Progenitor cell of endocrine pancreas (in vitro differentiated cells): ENCODE measurements around the gene STK4. TPM values are rescaled to one million over a fixed set of nuclear protein-coding genes. Genes with fewer than 3 reads are reported as not detected.
A peak's percentile ranks its signal among the peaks of the same experiment; 100 is the strongest.
"Not testable (repeated sequence)": the region's sequence is repeated elsewhere in the genome, so short reads cannot be mapped to it uniquely, and the experiment has no call there.

Experiments
- DNase-seq: peaks from one replicate; pipeline ENCODE4 v3.0.0; 2021; ENCODE audit warnings: low spot score; ENCODE audit not compliant: unreplicated experiment
- H3K27ac Mint-ChIP-seq: 2 replicates; pipeline ENCODE4 v1.8.0; 2021; ENCODE audit warnings: mild to moderate bottlenecking, moderate library complexity, mixed read lengths
- H3K27me3 Mint-ChIP-seq: 2 replicates; pipeline ENCODE4 v1.8.0; 2021; ENCODE audit warnings: mixed read lengths
- H3K36me3 Mint-ChIP-seq: 2 replicates; pipeline ENCODE4 v1.8.0; 2022; ENCODE audit warnings: mixed read lengths; ENCODE audit not compliant: insufficient read depth
- H3K4me1 Mint-ChIP-seq: 2 replicates; pipeline ENCODE4 v1.8.0; 2021; ENCODE audit warnings: low read depth, mixed read lengths
- H3K4me3 Mint-ChIP-seq: 2 replicates; pipeline ENCODE4 v1.8.0; 2021; ENCODE audit warnings: low read depth, mild to moderate bottlenecking, moderate library complexity, mixed read lengths
- H3K9me3 Mint-ChIP-seq: 2 replicates; pipeline ENCODE4 v1.8.0; 2021; ENCODE audit warnings: low read depth, mixed read lengths
- CTCF ChIP-seq: fragments of 200-600 bp; sonication (generic); IDR thresholded peaks from one replicate; pipeline ENCODE4 v1.5.0; 2021; ENCODE audit warnings: antibody characterized with exemption, mild to moderate bottlenecking; ENCODE audit not compliant: unreplicated experiment
- total RNA-seq: library from RNA; stranded (reverse); gene quantifications from 2 replicates; pipeline ENCODE4 v1.2.1, GENCODE V29; 2021

The STK4 gene
- total RNA-seq, 1 donor from 2014 or later = 36.3 TPM

GRCh38 chr20:45059022-45059728 is 92.9 kb downstream of the STK4 start:
- no peak for DNase-seq
- H3K27ac Mint-ChIP-seq = no peak overlapping the region
- peaks cover 8% of the 10 kb centered on the region for H3K4me1 Mint-ChIP-seq
- H3K36me3 Mint-ChIP-seq = peaks cover 8% of the 10 kb centered on the region
- peaks cover 4% of the 10 kb centered on the region for H3K9me3 Mint-ChIP-seq
- H3K27me3 Mint-ChIP-seq = no peaks in the 10 kb centered on the region
- H3K4me3 Mint-ChIP-seq = no peak overlapping the region
- TF ChIP-seq CTCF = no peak

GRCh38 chr20:45060294-45060693 is 94.0 kb downstream of the STK4 start:
- no peak overlapping the region for H3K4me3 Mint-ChIP-seq
- peaks cover 12% of the 10 kb centered on the region for H3K36me3 Mint-ChIP-seq
- no peak for TF ChIP-seq CTCF

DNA sequence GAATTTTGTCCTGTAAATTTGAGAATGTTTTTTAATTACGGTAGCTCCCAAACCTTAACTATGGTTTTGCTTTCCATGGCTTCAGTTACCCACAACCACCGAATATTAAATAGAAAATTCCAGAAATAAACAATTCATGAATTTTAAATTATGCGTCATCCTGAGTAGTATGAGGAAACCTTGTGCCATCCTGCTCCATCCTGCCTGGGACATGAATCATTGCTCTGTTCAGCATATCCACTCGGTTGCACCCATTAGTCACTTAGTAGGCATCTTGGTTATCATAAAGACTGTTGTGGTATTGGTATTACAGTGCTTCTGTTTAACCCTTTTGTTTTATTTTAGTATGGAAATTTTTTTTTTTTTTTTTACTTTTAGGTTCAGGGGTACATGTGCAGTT is 94.9 kb downstream of the STK4 start:
- no peak for TF ChIP-seq CTCF
- H3K27ac Mint-ChIP-seq = no peak overlapping the region
- H3K9me3 Mint-ChIP-seq = peaks cover 8% of the 10 kb centered on the region

More at GRCh38 chr20:45060294-45060693, 94.0 kb downstream of the STK4 start:
- Mint-ChIP-seq H3K9me3 (peaks cover 8% of the 10 kb centered on the region), H3K27ac (peak overlapping the region; percentile 4), H3K27me3 (no peaks in the 10 kb centered on the region), H3K4me1 (peaks cover 8% of the 10 kb centered on the region)
- no peak for DNase-seq

DNA sequence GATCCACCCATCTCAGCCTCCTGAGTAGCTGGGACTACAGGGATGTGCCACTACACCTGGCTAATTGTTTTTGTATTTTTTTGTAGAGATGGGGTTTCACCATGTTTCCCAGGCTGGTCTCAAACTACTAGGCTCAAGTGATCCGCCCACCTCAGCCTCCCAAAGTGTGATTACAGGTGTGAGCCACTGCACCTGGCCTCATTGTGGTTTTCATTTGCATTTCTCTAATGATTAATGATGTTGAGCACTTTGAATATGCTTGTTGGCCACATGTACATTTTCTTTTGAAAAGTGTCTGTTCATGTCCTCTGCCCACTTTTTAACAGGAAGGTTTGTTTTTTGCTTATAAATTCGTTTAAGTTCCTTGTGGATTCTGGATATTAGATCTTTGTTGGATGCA is 96.8 kb downstream of the STK4 start:
- not testable (repeated sequence) for H3K27me3 Mint-ChIP-seq, H3K4me1 Mint-ChIP-seq, H3K27ac Mint-ChIP-seq, H3K9me3 Mint-ChIP-seq, H3K4me3 Mint-ChIP-seq, DNase-seq
- peaks cover 12% of the 10 kb centered on the region for H3K36me3 Mint-ChIP-seq

More for the DNA sequence above, 94.9 kb downstream of the STK4 start:
- no peak for DNase-seq
- H3K4me1 Mint-ChIP-seq = peaks cover 7% of the 10 kb centered on the region
- no peak overlapping the region for H3K4me3 Mint-ChIP-seq
- peaks cover 12% of the 10 kb centered on the region for H3K36me3 Mint-ChIP-seq
- H3K27me3 Mint-ChIP-seq = no peaks in the 10 kb centered on the region

- Mint-ChIP-seq H3K9me3 (peaks cover 8% of the 10 kb centered on the region), H3K27me3 (no peaks in the 10 kb centered on the region), H3K4me1 (peaks cover 10% of the 10 kb centered on the region), H3K36me3 (peaks cover 13% of the 10 kb centered on the region), H3K27ac (no peak overlapping the region), H3K4me3 (no peak overlapping the region)
- no peak for TF ChIP-seq CTCF
- no peak for DNase-seq
Measured at GRCh38 chr20:45064812-45065211, 98.5 kb downstream of the STK4 start.

DNA sequence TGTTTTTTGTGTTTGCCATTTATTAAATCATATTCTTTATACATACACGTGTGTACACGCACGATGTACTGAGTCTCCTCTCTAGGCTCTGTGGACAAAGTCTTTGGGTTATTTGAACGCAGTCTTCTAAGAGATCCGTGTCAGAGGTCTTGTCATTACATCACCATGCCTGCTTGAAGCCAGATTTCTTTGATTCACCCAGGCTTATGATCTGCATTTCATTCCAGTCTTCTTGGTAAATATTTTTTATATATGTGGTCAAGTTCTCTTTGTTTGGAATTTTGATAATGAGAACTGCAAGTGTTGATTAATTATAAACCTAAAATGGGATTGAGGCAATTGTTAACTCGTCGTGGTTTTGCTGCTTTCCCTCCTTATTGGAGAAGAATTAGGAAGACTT is 100.1 kb downstream of the STK4 start:
- Mint-ChIP-seq H3K9me3 (peaks cover 8% of the 10 kb centered on the region), H3K4me3 (no peak overlapping the region), H3K4me1 (peaks cover 10% of the 10 kb centered on the region), H3K27ac (no peak overlapping the region), H3K36me3 (peaks cover 18% of the 10 kb centered on the region), H3K27me3 (no peaks in the 10 kb centered on the region)
- no peak for DNase-seq
- TF ChIP-seq CTCF = no peak
